Ovary (tissue), 9 donors: Measurements from ENCODE around the gene AKAP5. TPM values are rescaled to one million over a fixed set of nuclear protein-coding genes. Genes with fewer than 3 reads are reported as not detected.

Experiments
- DNase-seq, 5 donors: peaks; one replicate each; pipeline ENCODE4 v3.0.0-alpha.2; 2019 to 2020
- H3K27ac ChIP-seq, 2 donors: fragments of 200-600 bp; one replicate each; pipeline versions ENCODE4 v1.5.1 to v1.8.0; 2019 to 2022
- H3K27me3 ChIP-seq: fragments of 200-600 bp; one replicate; pipeline ENCODE4 v1.8.0; 2022
- H3K36me3 ChIP-seq: fragments of 200-600 bp; sonication (generic); one replicate; pipeline ENCODE4 v1.5.1; 2019
- H3K4me1 ChIP-seq: one replicate; pipeline ENCODE4 v1.8.1; 2013; ENCODE audit warnings: mild to moderate bottlenecking, moderate library complexity; ENCODE audit not compliant: insufficient read depth
- H3K4me3 ChIP-seq: fragments of 200-600 bp; sonication (generic); one replicate; pipeline ENCODE4 v1.5.1; 2017
- H3K9me3 ChIP-seq, 2 donors: fragments of 200-600 bp in 1 of 2; sonication (generic) in 1 of 2; one replicate each; pipeline versions ENCODE4 v1.5.1 to v1.8.1; 2013 to 2019; ENCODE audit warnings: mild to moderate bottlenecking in 1 of 2, moderate library complexity in 1 of 2
- EP300 ChIP-seq: sonication (generic); formaldehyde crosslinking; IDR thresholded peaks from one replicate; pipeline ENCODE4 v1.6.1; 2017; ENCODE audit warnings: antibody characterized with exemption
- POLR2A ChIP-seq: fragments of 450-650 bp; IDR thresholded peaks from one replicate; pipeline ENCODE4 v1.6.1; 2017; ENCODE audit warnings: antibody characterized with exemption, mild to moderate bottlenecking, moderate library complexity
- WGBS, 3 donors: extraction: QIAGEN DNeasy Blood & Tissue Kit in 1 of 3; methylation state at CpG; one replicate each; pipeline versions ENCODE4 v1.1.5 to v1.1.7; 2013 to 2017; 5-methylcytosine and 5-hydroxymethylcytosine counted together
- intact Hi-C, 4 donors: fragments of 100-400 bp; cut with DNase I; formaldehyde crosslinking; loops; one replicate each; pipeline versions ENCODE4 v1.11.0 to v1.15.1; 2022 to 2023
- polyA plus RNA-seq, 2 donors: library from polyadenylated mRNA; stranded (reverse); fragments of 200-250 nt in 1 of 2; fragments of 350-450 nt in 1 of 2; fragmentation: Illumina TruSeq in 1 of 2; extraction: RNeasy Lipid Tissue Mini Kit (QIAGEN cat#74804) in 1 of 2; gene quantifications; one replicate each; pipeline ENCODE4 v1.2.3, GENCODE V29; 2013 to 2014
- total RNA-seq, 7 donors: library from RNA; depleted of rRNA in 2 of 7; stranded (reverse); fragments of >200 nt in 2 of 7; fragmentation: NEBNext Ultra II Directional in 3 of 7; extraction: Animal tissue kit (Norgen Biotek cat#: 25700) in 3 of 7; gene quantifications; one replicate each; pipeline versions ENCODE4 v1.1.0 to v1.2.4, GENCODE V29; 2016 to 2023
- TF ChIP-seq, protein P1 (sequence below), 3 donors: fragments of 450-650 bp in 2 of 3; fragments of 200-600 bp in 1 of 3; IDR thresholded peaks; one replicate each; pipeline versions ENCODE4 v1.5.1 to v1.8.0; 2016 to 2022; ENCODE audit warnings: antibody characterized with exemption in 3 of 3, mild to moderate bottlenecking in 1 of 3
- donor health status: DM: no; HTN: no; CAD: no; lungs with moderate emphysema.
- donor health status: DM: no; HTN: no; CAD: no.
- donor health status: Bipolar disorder and iron deficiency.
- donor health status: DM: yes; HTN: yes; CAD: no.
- donor health status: DM: no; HTN: no; CAD: no.
- donor health status: DM: yes; HTN: yes; CAD: no.

AKAP5 gene
- total and polyA plus RNA-seq, 9 donors: 0.12 to 1.7 (median 0.56) TPM

DNA sequence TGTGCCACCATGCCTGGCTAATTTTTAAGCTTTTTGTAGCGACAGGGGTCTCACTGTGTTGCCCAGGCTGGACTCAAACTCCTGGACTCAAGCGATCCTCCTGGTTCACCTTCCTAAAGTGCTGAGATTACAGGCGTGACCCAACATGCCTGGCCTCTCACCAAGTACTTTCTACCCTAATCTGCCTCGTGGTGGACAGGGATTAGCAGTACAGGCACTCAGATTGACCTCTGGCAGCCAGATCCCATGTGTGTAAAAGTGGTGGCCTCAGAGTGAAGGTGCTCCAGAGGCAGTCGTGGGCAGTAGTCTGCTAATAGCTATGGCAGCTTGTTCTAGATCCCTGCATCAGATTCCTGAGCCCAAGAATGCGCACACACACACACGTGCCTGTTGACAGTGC, 46.3 kb upstream of the AKAP5 start:
- no peak overlapping the region for H3K27ac ChIP-seq
- H3K36me3 ChIP-seq: no peaks in the 10 kb centered on the region
- WGBS, 3 donors: 82 to 87% (median 84%) methylated on average over 7 of the region's 7 CpGs
- DNase-seq: no peak
- intact Hi-C loops: no loop called here
- no peaks in the 10 kb centered on the region for H3K4me1 ChIP-seq
- no peaks in the 10 kb centered on the region for H3K9me3 ChIP-seq
- H3K27me3 ChIP-seq: no peaks in the 10 kb centered on the region
- no peak for TF ChIP-seq EP300
- TF ChIP-seq, protein P1, sequence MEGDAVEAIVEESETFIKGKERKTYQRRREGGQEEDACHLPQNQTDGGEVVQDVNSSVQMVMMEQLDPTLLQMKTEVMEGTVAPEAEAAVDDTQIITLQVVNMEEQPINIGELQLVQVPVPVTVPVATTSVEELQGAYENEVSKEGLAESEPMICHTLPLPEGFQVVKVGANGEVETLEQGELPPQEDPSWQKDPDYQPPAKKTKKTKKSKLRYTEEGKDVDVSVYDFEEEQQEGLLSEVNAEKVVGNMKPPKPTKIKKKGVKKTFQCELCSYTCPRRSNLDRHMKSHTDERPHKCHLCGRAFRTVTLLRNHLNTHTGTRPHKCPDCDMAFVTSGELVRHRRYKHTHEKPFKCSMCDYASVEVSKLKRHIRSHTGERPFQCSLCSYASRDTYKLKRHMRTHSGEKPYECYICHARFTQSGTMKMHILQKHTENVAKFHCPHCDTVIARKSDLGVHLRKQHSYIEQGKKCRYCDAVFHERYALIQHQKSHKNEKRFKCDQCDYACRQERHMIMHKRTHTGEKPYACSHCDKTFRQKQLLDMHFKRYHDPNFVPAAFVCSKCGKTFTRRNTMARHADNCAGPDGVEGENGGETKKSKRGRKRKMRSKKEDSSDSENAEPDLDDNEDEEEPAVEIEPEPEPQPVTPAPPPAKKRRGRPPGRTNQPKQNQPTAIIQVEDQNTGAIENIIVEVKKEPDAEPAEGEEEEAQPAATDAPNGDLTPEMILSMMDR (IDR thresholded peaks at IDR 0.05): no peak
- TF ChIP-seq POLR2A: no peak
- no peak overlapping the region for H3K4me3 ChIP-seq

DNA sequence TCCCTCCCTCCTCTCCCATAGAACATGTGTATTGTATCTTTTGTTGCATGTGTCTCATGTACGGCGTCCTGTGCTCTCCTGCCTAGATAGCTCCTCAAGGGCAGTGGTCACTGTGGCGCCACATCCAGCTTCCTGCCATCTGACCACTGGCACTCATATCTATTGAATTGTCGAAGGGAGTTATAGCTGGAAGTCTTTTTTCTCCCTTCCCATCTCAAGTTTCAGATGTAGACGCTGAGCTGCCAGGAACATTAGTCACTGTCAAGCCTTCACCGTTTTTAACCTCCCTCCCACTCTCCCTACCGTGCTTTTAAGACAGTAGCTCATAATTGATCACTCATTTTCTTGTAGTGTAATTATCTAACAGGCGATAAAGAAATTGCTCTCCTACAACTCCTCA, 44.1 kb upstream of the AKAP5 start:
- Histone ChIP-seq H3K4me3 (no peak overlapping the region), H3K9me3 (no peaks in the 10 kb centered on the region), H3K27ac (no peak overlapping the region), H3K36me3 (no peaks in the 10 kb centered on the region), H3K27me3 (no peaks in the 10 kb centered on the region), H3K4me1 (no peaks in the 10 kb centered on the region)
- TF ChIP-seq EP300: no peak
- TF ChIP-seq POLR2A: no peak
- no peak for DNase-seq
- 49 to 53% (median 51%) methylated on average over 8 of the region's 8 CpGs for WGBS, 3 donors
- intact Hi-C loops: no loop called here

DNA sequence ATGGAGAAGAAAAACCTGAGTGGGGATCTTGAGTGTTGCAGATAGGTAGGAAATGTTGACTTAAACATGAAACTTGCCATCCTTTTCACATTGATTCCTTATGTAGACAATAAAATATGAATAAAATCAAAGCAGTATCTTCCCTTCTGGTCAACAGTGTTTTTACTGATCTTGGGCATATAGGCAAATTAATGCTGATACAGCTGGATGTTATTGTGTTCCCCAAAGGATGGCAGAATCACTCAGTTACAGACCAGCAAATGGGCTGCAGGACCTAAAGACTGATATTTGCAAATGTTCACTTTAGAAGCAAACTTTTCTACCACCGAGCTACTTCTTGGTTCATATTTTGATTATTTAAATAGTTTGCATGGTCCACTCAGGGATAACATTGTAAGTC, 43.3 kb upstream of the AKAP5 start:
- DNase-seq: no peak
- no peaks in the 10 kb centered on the region for H3K9me3 ChIP-seq
- no peaks in the 10 kb centered on the region for H3K4me1 ChIP-seq
- H3K36me3 ChIP-seq: no peaks in the 10 kb centered on the region
- intact Hi-C loops: no loop called here
- no peak overlapping the region for H3K4me3 ChIP-seq
- TF ChIP-seq POLR2A: no peak
- TF ChIP-seq, protein P1 (IDR thresholded peaks at IDR 0.05): no peak
- no peak for TF ChIP-seq EP300
- H3K27ac ChIP-seq: no peak overlapping the region
- WGBS, 3 donors: 94 to 98% (median 97%) methylated on average over 1 of the region's 1 CpG
- no peaks in the 10 kb centered on the region for H3K27me3 ChIP-seq

DNA sequence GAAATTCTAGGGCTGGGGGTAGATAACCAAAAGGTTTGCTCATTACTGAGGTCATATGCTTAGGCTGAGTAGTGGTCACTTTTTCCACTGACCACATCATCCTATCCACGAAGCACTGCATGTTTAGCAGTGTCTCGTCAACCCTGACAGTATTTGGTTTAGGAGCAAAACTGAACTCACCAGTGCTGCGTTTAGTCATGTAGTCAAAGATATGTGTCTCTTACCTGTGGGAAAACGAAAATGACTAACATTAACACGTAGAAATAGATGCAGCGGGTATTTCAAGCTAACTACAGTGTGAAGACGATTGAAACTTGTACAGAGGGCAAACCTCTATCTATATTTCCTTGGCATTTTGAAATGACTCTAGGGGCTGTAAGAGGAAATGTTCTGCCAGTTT, 42.5 kb upstream of the AKAP5 start:
- no peaks in the 10 kb centered on the region for H3K36me3 ChIP-seq
- no peaks in the 10 kb centered on the region for H3K9me3 ChIP-seq
- H3K27ac ChIP-seq: no peak overlapping the region
- no peak for DNase-seq
- intact Hi-C loops: no loop called here
- WGBS, 3 donors: 91 to 92% (median 91%) methylated on average over 7 of the region's 7 CpGs
- no peaks in the 10 kb centered on the region for H3K4me1 ChIP-seq
- TF ChIP-seq POLR2A: no peak
- TF ChIP-seq, protein P1 (IDR thresholded peaks at IDR 0.05): no peak
- no peak for TF ChIP-seq EP300
- no peaks in the 10 kb centered on the region for H3K27me3 ChIP-seq
- no peak overlapping the region for H3K4me3 ChIP-seq

DNA sequence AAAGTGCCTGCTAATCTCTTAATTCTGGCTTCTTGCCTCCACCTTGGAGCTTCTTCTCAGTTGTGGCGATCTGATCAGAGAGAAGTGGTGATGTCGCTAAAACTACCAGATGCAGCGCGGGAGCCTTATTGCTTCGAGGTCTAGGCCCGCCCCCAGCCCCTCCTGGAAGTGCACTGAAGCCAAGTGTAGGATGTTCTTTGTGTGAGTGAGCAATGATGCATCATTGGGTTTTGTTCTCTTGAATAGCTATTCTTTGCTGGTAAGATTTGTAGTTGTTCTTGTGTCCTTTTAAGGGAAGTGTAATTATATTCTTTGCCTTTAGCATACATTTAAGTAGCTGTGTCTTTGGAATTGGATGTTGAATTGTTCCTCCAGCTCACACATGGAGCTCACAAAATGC, 41.3 kb upstream of the AKAP5 start:
- no peak overlapping the region for H3K27ac ChIP-seq
- H3K9me3 ChIP-seq: no peaks in the 10 kb centered on the region
- no peak for DNase-seq
- WGBS, 3 donors: 89 to 94% (median 93%) methylated on average over 6 of the region's 6 CpGs
- TF ChIP-seq, protein P1 (IDR thresholded peaks at IDR 0.05): no peak
- no peak for TF ChIP-seq POLR2A
- no peak for TF ChIP-seq EP300
- no peak overlapping the region for H3K4me3 ChIP-seq
- intact Hi-C loops: no loop called here
- H3K36me3 ChIP-seq: no peaks in the 10 kb centered on the region
- no peaks in the 10 kb centered on the region for H3K4me1 ChIP-seq
- H3K27me3 ChIP-seq: no peaks in the 10 kb centered on the region
